Measurements from ENCODE around the gene TEX19.
A peak's percentile ranks its signal among the peaks of the same experiment; 100 is the strongest.
"Not testable (repeated sequence)": the region's sequence is repeated elsewhere in the genome, so short reads cannot be mapped to it uniquely, and the experiment has no call there.

TEX19 gene

GRCh38 chr17:82356845-82357355 is 2.1 kb upstream of the TEX19 start:
- DNase-seq: no peak

GRCh38 chr17:82357394-82357793 is 1.7 kb upstream of the TEX19 start:
- no peak for DNase-seq

- not testable (repeated sequence) for DNase-seq
Observed at GRCh38 chr17:82359451-82360074, 516 bp downstream of the TEX19 start.

DNA sequence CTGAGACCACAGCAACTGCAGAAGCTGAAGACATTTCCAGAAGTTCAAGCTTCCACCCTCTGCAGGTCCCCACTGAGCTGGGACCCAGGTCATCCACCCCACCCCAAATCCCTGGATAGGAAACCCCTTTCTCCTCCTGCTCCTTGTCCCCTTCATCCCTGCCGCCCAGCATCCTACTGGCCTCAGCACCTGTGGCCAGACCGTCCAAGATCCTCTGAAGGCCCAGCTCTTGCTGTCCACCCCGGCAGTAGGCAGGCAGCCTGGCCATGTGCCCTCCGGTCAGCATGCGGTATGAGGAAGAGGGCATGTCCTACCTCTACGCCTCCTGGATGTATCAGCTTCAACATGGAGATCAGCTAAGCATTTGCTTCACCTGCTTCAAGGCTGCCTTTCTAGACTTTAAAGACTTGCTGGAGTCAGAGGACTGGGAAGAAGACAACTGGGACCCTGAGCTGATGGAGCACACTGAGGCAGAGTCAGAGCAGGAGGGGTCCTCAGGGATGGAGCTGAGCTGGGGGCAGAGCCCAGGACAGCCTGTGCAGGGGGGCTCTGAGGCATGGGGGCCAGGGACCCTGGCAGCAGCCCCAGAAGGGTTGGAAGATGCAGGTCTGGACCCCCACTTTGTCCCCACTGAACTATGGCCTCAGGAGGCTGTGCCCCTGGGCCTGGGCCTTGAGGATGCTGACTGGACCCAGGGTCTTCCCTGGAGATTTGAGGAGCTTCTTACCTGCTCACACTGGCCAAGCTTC is 3.0 kb downstream of the TEX19 start:
- no peak for DNase-seq

GRCh38 chr17:82365606-82366295 is 6.7 kb downstream of the TEX19 start:
- DNase-seq: no peak

DNA sequence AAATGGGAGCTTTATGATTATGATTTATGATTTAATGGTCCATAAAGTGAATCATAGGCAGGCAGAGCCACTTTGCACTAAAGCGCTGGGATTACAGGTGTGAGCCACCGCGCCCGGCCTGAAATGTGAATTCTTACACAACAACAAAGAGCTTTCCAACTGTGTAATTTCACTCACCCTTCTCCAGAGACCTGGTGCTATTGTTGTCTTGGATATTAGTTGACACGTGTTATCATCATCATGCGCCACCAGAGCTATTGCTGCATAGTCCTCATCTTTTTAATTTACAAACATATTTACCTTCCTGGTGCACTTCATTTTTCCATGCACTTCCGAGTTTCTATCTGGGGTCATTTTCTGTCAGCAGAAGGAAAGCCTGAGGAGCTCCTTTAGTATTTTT is 7.7 kb downstream of the TEX19 start:
- no peak for DNase-seq

- DNase-seq: no peak
Observed at GRCh38 chr17:82367724-82368524, 8.9 kb downstream of the TEX19 start.

GRCh38 chr17:82369211-82369610 is 10.2 kb downstream of the TEX19 start:
- no peak for DNase-seq

DNA sequence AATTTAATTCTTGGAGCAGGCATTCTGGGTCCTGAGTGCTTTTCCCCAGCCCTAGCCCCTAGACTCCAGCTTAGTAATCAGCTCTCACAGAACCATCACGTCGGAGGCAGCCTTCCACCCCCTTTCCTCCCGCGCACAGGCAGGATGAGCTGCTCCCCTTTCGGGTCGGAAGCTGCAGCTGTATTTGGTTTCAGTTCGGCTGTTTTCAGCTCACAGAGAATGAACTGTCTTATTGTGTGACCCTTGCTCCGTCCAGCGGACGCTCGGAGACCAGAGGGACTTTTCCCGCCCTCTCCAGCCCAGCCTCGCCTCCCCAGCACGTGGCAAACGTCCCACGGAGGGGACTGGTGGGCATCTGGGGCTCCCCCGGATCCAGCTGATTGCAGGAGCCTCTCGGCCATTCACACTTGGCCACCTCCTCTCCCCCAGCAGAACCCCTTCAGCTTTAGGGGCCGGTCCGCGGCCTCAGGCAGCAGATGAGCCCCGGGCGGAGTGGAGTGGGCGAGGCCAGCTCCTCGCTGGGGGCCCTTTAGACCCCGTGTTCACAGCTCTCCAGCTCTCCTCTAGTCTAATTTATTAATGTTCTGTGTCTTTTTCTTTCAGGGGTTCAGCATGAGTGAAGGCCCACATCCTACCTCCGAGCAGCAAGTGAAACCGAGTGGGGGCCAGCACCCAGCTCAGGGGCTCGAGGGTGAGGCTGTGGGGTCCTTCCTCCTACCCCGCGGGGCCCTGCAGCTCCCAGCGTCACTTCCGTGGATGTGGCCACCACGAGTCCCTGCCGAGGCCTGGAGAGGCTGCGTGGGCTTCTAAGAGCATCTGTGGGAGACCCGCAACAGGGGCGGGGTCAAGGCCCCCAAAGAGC is 11.7 kb downstream of the TEX19 start:
- peak; percentile 35 to 52 for DNase-seq

- DNase-seq: no peak
Observed at GRCh38 chr17:82371333-82372248, 12.5 kb downstream of the TEX19 start, which contains the start of gene UTS2R. Gene UTS2R, plus strand, starts transcription at chr17:82371765. Its CDS starts 2,560 bp downstream, at chr17:82374325.

DNA sequence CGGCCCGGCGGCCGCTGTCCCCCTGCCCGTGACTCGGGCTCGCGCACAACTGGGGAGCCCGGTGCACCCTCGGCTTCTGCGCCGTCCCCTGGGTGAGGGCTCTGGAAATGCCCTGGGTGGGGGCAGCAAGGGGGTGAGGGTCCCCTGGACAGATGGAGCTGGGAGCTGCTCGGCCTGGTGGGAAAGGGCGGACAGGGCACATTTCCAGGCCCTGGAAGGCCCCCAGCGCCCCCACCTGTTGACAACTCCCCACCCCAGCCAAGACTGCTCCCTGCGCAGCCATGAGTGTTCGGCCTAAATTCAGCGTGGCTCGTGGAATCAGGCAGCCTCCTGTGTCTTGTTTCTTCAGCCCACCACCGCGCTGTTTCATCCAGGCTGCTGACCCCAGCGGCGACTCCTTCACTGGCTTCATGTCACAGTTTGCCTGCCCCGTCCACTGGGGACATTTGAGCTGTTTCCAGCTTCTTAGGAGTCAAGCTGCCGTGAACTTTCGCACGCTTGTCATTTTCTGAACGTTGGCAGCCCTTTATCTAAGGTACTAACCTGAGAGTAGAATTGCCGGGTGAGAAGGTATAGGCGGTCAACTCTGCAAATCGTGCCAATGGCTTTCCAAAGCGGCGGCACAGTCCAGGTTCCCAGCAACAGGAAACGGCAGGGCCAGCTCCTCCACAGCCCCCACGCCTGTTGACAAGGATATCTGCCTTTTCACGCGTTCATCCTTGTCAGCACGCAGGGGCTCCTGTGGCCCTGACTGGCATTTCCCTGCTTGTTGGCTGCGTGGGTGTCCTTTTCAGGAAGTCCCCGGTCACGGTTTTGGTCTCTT is 13.4 kb downstream of the TEX19 start:
- no peak for DNase-seq

GRCh38 chr17:82373072-82373452 is 14.0 kb downstream of the TEX19 start:
- not testable (repeated sequence) for DNase-seq

GRCh38 chr17:82373731-82374625 is 14.9 kb downstream of the TEX19 start:
- DNase-seq: no peak

GRCh38 chr17:82374626-82375331 is 15.7 kb downstream of the TEX19 start:
- DNase-seq: no peak

- DNase-seq: no peak
Observed at GRCh38 chr17:82375359-82376041, 16.5 kb downstream of the TEX19 start.

- no peak for DNase-seq
Observed at GRCh38 chr17:82376042-82376730, 17.1 kb downstream of the TEX19 start.

DNA sequence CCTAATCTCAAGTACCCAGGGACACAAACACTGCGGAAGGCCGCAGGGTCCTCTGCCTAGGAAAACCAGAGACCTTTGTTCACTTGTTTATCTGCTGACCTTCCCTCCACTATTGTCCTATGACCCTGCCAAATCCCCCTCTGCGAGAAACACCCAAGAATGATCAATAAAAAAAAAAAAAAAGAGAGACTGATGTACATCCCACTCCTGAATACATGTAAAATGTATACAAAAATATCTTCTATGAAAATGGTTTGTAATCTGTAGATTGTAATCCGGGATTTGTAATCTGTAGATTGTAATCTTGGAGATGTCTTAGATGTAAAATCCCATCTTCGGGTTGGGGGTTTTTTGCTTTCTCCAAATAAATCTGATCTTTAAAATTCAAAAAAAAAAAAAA is 18.2 kb downstream of the TEX19 start:
- not testable (repeated sequence) for DNase-seq

Data from stimulated activated CD4-positive, alpha-beta T cell treated with anti-CD3 and anti-CD28 coated beads, Interleukin-4, amount 100 ng/mL, for 4 hours (primary cell).